Keratinocyte (primary cell): Measurements from ENCODE around the gene CHMP4B. TPM values are rescaled to one million over a fixed set of nuclear protein-coding genes. Genes with fewer than 3 reads are reported as not detected.

Source experiments
- DNase-seq: peaks from one replicate; pipeline ENCODE4 v3.0.0-alpha.2; 2011; ENCODE audit warnings: low read depth, missing footprints, low spot score
- FAIRE-seq: peaks from 2 replicates; lab custom pipeline; 2011; peaks lifted over from hg19 to GRCh38; lab: Jason Lieb, UNC
- H2AFZ ChIP-seq: 2 replicates; pipeline ENCODE4 v1.6.0; 2012; ENCODE audit warnings: low read length, control low read depth, inconsistent platforms; ENCODE audit not compliant: control insufficient read depth
- H3K27ac ChIP-seq: 2 replicates; pipeline ENCODE4 v1.5.1; 2011; ENCODE audit warnings: low read length; ENCODE audit not compliant: control insufficient read depth, insufficient read depth
- H3K27me3 ChIP-seq: 3 replicates; pipeline ENCODE4 v1.6.0; 2011; ENCODE audit warnings: low read length; ENCODE audit not compliant: control insufficient read depth, insufficient read depth; ENCODE audit errors: extremely low read depth
- H3K36me3 ChIP-seq, 2 experiments: 2 replicates in 1 of 2; 3 replicates in 1 of 2; pipeline ENCODE4 v1.5.1; 2011; ENCODE audit warnings: low read length in 2 of 2, mild to moderate bottlenecking in 1 of 2; ENCODE audit not compliant: control insufficient read depth in 2 of 2, insufficient read depth in 2 of 2; ENCODE audit errors: extremely low read depth in 1 of 2
- H3K4me1 ChIP-seq: 3 replicates; pipeline ENCODE4 v1.5.1; 2011; ENCODE audit warnings: low read length; ENCODE audit not compliant: control insufficient read depth, insufficient read depth; ENCODE audit errors: extremely low read depth
- H3K4me2 ChIP-seq: 3 replicates; pipeline ENCODE4 v1.6.0; 2011; ENCODE audit warnings: low read depth, low read length; ENCODE audit not compliant: control insufficient read depth, insufficient read depth; ENCODE audit errors: extremely low read depth
- H3K4me3 ChIP-seq, 3 experiments: fragments of 200-600 bp in 1 of 3; sonication (generic) in 1 of 3; 2 replicates in 2 of 3; 3 replicates in 1 of 3; pipeline ENCODE4 v1.5.1; 2011 to 2016; ENCODE audit warnings: low read length in 3 of 3, mild to moderate bottlenecking in 3 of 3, control low read depth in 2 of 3, inconsistent platforms in 1 of 3, low read depth in 1 of 3, mixed read lengths in 1 of 3, mixed run types in 1 of 3, moderate library complexity in 1 of 3; ENCODE audit not compliant: control insufficient read depth in 2 of 3, insufficient read depth in 2 of 3; ENCODE audit errors: extremely low read depth in 1 of 3
- H3K79me2 ChIP-seq: 2 replicates; pipeline ENCODE4 v1.6.0; 2012; ENCODE audit warnings: low read length; ENCODE audit not compliant: control insufficient read depth, insufficient read depth
- H3K9ac ChIP-seq: 3 replicates; pipeline ENCODE4 v1.6.0; 2011; ENCODE audit warnings: low read length; ENCODE audit not compliant: control insufficient read depth, insufficient read depth; ENCODE audit errors: extremely low read depth
- H3K9me1 ChIP-seq: 3 replicates; pipeline ENCODE4 v1.6.0; 2011; ENCODE audit warnings: low read length; ENCODE audit not compliant: control insufficient read depth, insufficient read depth; ENCODE audit errors: extremely low read depth
- H3K9me3 ChIP-seq: 2 replicates; pipeline ENCODE4 v1.5.1; 2012; ENCODE audit warnings: low read depth, low read length; ENCODE audit not compliant: control insufficient read depth
- H4K20me1 ChIP-seq: 3 replicates; pipeline ENCODE4 v1.6.0; 2011; ENCODE audit warnings: low read length; ENCODE audit not compliant: control insufficient read depth, insufficient read depth; ENCODE audit errors: extremely low read depth
- EZH2 ChIP-seq: IDR thresholded peaks from one replicate; pipeline ENCODE4 v1.6.1; 2012; ENCODE audit warnings: inconsistent platforms, mild to moderate bottlenecking, low read length, moderate library complexity
- dilution Hi-C: fragments of 300-500 bp; cut with MboI; formaldehyde crosslinking; loops from one replicate; pipeline ENCODE4 v1.7.0; 2020; ENCODE audit warnings: low sequenced_read_pairs; ENCODE audit not compliant: extremely low pct_ligation_motif_present
- polyA plus RNA-seq, 5 experiments: library from polyadenylated mRNA; depleted of rRNA in 3 of 5; stranded (reverse) in 3 of 5; stranded (forward) in 1 of 5; unstranded in 1 of 5; fragments of >200 nt; gene quantifications; 1 replicate in 1 of 5; 2 replicates in 3 of 5; 3 replicates in 1 of 5; pipeline versions ENCODE4 v1.2.1 to v1.2.3, GENCODE V29; 2011 to 2012; ENCODE audit warnings: missing spikeins in 2 of 5, low read depth in 1 of 5, low replicate concordance in 1 of 5
- TF ChIP-seq, protein P1 (sequence below), 3 experiments: IDR thresholded peaks in 1 of 3; conservative IDR thresholded peaks in 1 of 3; optimal IDR thresholded peaks in 1 of 3; 2 replicates in 2 of 3; 3 replicates in 1 of 3; pipeline versions ENCODE3 to v1.5.1; 2011; ENCODE audit warnings: low read length in 3 of 3, mild to moderate bottlenecking in 3 of 3, moderate library complexity in 2 of 3, control low read depth in 1 of 3, inconsistent platforms in 1 of 3; ENCODE audit not compliant: insufficient read depth in 2 of 3; ENCODE audit errors: extremely low read depth in 1 of 3

Gene CHMP4B
- polyA plus RNA-seq, 1 donor (not counting 4 experiments of a cell fraction or from before 2014, with no cell fraction given), result 72.2 TPM

DNA sequence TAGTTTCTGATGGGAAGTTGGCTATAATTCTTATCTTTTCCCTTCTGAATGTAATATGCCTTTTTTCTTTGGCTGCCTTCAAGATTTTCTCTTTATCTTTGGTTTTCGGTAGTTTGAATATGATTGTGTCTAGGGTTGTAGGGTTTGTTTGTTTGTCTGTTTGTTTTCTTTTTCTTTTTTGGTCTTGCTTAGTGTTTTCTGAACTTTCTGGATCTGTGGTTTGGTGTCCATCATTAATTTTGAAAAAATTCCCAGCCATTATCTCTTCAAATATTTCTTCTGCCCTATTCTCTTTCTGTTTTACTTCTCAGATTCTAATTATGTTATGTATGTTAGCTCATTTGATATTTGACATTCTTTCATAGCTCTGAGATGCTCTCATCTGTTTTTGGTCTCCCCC lies 79.4 kb downstream of the CHMP4B start:
- Histone ChIP-seq H3K9me3 (no peaks in the 10 kb centered on the region), H3K79me2 (no peaks in the 10 kb centered on the region), H4K20me1 (no peaks in the 10 kb centered on the region), H3K9ac (no peak overlapping the region), H3K9me1 (no peaks in the 10 kb centered on the region), H3K36me3 (no peaks in the 10 kb centered on the region), H3K27ac (no peak overlapping the region), H3K27me3 (peaks cover 18% of the 10 kb centered on the region), H3K4me1 (no peaks in the 10 kb centered on the region), H3K4me3 (no peak overlapping the region), H3K4me2 (no peak overlapping the region), H2AFZ (no peak overlapping the region)
- DNase-seq (no peak), FAIRE-seq (no peak)
- dilution Hi-C loops, result no loop called here
- no peak for TF ChIP-seq EZH2
- TF ChIP-seq, protein P1, sequence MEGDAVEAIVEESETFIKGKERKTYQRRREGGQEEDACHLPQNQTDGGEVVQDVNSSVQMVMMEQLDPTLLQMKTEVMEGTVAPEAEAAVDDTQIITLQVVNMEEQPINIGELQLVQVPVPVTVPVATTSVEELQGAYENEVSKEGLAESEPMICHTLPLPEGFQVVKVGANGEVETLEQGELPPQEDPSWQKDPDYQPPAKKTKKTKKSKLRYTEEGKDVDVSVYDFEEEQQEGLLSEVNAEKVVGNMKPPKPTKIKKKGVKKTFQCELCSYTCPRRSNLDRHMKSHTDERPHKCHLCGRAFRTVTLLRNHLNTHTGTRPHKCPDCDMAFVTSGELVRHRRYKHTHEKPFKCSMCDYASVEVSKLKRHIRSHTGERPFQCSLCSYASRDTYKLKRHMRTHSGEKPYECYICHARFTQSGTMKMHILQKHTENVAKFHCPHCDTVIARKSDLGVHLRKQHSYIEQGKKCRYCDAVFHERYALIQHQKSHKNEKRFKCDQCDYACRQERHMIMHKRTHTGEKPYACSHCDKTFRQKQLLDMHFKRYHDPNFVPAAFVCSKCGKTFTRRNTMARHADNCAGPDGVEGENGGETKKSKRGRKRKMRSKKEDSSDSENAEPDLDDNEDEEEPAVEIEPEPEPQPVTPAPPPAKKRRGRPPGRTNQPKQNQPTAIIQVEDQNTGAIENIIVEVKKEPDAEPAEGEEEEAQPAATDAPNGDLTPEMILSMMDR (optimal IDR thresholded peaks at IDR 0.05 in 1 of 3, IDR thresholded peaks at IDR 0.05 in 1 of 3, conservative IDR thresholded peaks at IDR 0.05 in 1 of 3; ENCODE audit: extremely low read depth in 1 of 3, insufficient read depth in 2 of 3, low read length in 3 of 3), result no peak

DNA sequence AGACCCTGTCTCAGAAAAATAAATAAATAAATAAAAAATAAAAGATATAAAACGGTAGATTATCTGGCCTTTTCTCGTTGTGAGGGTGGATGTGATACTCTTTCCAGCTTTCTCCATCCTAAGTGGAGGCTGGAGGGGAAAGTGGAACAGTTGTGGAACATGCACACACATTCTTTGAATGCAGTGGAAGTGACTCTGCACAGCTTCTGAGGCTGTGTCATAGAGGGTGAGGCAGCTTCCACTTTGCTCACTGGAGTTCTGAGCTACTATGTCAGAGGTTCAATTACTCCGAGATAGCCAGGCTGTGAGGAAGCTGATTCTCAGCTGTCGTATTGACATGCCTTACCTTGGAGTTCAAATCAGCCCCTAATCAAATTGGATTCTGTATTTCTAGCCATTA lies 82.2 kb downstream of the CHMP4B start:
- H4K20me1 ChIP-seq, result no peaks in the 10 kb centered on the region
- dilution Hi-C loops, result no loop called here
- H2AFZ ChIP-seq, result no peak overlapping the region
- no peaks in the 10 kb centered on the region for H3K9me1 ChIP-seq
- no peaks in the 10 kb centered on the region for H3K9me3 ChIP-seq
- no peaks in the 10 kb centered on the region for H3K36me3 ChIP-seq
- no peak overlapping the region for H3K9ac ChIP-seq
- no peak overlapping the region for H3K4me3 ChIP-seq
- no peak overlapping the region for H3K27ac ChIP-seq
- H3K4me1 ChIP-seq, result no peaks in the 10 kb centered on the region
- no peaks in the 10 kb centered on the region for H3K79me2 ChIP-seq
- peaks cover 22% of the 10 kb centered on the region for H3K27me3 ChIP-seq
- no peak for DNase-seq
- FAIRE-seq, result no peak
- H3K4me2 ChIP-seq, result no peak overlapping the region
- no peak for TF ChIP-seq EZH2
- TF ChIP-seq, protein P1 (optimal IDR thresholded peaks at IDR 0.05 in 1 of 3, IDR thresholded peaks at IDR 0.05 in 1 of 3, conservative IDR thresholded peaks at IDR 0.05 in 1 of 3; ENCODE audit: extremely low read depth in 1 of 3, insufficient read depth in 2 of 3, low read length in 3 of 3), result no peak
